ENCODE measurements around the gene CHADL.

The CHADL gene

GRCh38 chr22:41257696-41258095, 17.0 kb upstream of the CHADL start:
- DNase-seq (ENCODE audit: low read depth) = no peak
- no peak for TF ChIP-seq CTCF (IDR thresholded peaks at IDR 0.05; ENCODE audit: control insufficient read depth, extremely low read depth, insufficient read depth)
- no peak overlapping the region for H3K4me3 ChIP-seq (ENCODE audit: low read depth, low read length)

- peak; percentile 8; the same call in 1 of the 2 replicates for TF ChIP-seq CTCF (IDR thresholded peaks at IDR 0.05; ENCODE audit: control insufficient read depth, extremely low read depth, insufficient read depth)
- no peak overlapping the region for H3K4me3 ChIP-seq (ENCODE audit: low read depth, low read length)
- peak; percentile 88 for DNase-seq (ENCODE audit: low read depth)
Measured at GRCh38 chr22:41256254-41257253, 15.8 kb upstream of the CHADL start.

- no peak for DNase-seq (ENCODE audit: low read depth)
Measured at GRCh38 chr22:41254230-41254629, 13.5 kb upstream of the CHADL start.

GRCh38 chr22:41252365-41252764, 11.6 kb upstream of the CHADL start:
- no peak for TF ChIP-seq CTCF (IDR thresholded peaks at IDR 0.05; ENCODE audit: control insufficient read depth, extremely low read depth, insufficient read depth)
- no peak overlapping the region for H3K4me3 ChIP-seq (ENCODE audit: low read depth, low read length)
- no peak for DNase-seq (ENCODE audit: low read depth)

More at GRCh38 chr22:41254230-41254629, 13.5 kb upstream of the CHADL start:
- no peak overlapping the region for H3K4me3 ChIP-seq (ENCODE audit: low read depth, low read length)
- TF ChIP-seq CTCF (IDR thresholded peaks at IDR 0.05; ENCODE audit: control insufficient read depth, extremely low read depth, insufficient read depth) = no peak

- no peak for DNase-seq (ENCODE audit: low read depth)
- TF ChIP-seq CTCF (IDR thresholded peaks at IDR 0.05; ENCODE audit: control insufficient read depth, extremely low read depth, insufficient read depth) = no peak
- H3K4me3 ChIP-seq (ENCODE audit: low read depth, low read length) = no peak overlapping the region
Measured at GRCh38 chr22:41250127-41250526, 9.4 kb upstream of the CHADL start.

- no peak for TF ChIP-seq CTCF (IDR thresholded peaks at IDR 0.05; ENCODE audit: control insufficient read depth, extremely low read depth, insufficient read depth)
- H3K4me3 ChIP-seq (ENCODE audit: low read depth, low read length) = no peak overlapping the region
- no peak for DNase-seq (ENCODE audit: low read depth)
Measured at GRCh38 chr22:41249442-41249841, 8.7 kb upstream of the CHADL start.
